ENCODE results near the gene TIMM10. TPM values are rescaled to one million over a fixed set of nuclear protein-coding genes. Genes with fewer than 3 reads are reported as not detected.
A peak's percentile ranks its signal among the peaks of the same experiment; 100 is the strongest.

TIMM10 gene
- total RNA-seq, 3 donors from 2014 or later: 25.5 to 50.1 (median 49.9) TPM

DNA sequence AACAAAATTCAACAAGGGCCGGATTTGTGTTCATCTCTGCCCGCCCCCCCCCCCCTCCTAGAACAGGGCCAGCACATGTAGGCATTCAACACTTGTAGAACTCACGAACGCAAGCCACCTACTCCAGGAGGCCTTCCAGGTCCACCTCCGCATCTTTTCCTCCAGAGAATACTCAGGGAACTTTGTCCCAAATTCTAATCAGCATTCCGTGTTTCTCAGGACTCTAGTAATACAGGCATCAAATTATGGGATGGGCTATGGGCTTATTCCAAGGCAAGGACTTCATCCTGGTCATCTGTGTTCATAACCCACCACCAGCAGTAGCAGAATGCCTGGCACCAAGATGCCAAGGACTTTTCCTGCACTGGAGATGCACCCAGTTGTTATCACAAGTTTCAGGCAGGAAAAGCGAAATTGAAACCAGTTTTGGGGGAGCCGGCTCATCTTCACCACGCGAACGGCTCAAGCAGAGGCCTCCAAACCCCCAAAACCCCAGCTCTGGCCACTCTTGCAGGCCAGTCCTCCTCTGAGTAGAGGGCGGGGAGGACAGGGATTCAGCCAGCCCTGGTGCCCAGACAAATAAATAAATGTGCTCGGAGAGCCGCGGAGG, 36.5 kb upstream of the TIMM10 start:
- peak; percentile 30 for ATAC-seq
- DNase-seq: peak in 1 of 3 donors; percentile 41
- Histone ChIP-seq H3K4me3 (peak overlapping the region; percentile 63), H3K36me3 (ENCODE audit: low read depth) (no peaks in the 10 kb centered on the region), H3K9me3 (no peaks in the 10 kb centered on the region), H3K4me1 (ENCODE audit: low read depth) (peaks cover 10% of the 10 kb centered on the region)
- TF ChIP-seq, protein P1, sequence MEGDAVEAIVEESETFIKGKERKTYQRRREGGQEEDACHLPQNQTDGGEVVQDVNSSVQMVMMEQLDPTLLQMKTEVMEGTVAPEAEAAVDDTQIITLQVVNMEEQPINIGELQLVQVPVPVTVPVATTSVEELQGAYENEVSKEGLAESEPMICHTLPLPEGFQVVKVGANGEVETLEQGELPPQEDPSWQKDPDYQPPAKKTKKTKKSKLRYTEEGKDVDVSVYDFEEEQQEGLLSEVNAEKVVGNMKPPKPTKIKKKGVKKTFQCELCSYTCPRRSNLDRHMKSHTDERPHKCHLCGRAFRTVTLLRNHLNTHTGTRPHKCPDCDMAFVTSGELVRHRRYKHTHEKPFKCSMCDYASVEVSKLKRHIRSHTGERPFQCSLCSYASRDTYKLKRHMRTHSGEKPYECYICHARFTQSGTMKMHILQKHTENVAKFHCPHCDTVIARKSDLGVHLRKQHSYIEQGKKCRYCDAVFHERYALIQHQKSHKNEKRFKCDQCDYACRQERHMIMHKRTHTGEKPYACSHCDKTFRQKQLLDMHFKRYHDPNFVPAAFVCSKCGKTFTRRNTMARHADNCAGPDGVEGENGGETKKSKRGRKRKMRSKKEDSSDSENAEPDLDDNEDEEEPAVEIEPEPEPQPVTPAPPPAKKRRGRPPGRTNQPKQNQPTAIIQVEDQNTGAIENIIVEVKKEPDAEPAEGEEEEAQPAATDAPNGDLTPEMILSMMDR (IDR thresholded peaks at IDR 0.05): no peak
- intact Hi-C loops (cut with DNase I, micrococcal nuclease): loop anchor here in 1 of 2 donors (5.0 kb wide), 1 partner anchor 75 kb away; no protein-coding TSS in a partner anchor

DNA sequence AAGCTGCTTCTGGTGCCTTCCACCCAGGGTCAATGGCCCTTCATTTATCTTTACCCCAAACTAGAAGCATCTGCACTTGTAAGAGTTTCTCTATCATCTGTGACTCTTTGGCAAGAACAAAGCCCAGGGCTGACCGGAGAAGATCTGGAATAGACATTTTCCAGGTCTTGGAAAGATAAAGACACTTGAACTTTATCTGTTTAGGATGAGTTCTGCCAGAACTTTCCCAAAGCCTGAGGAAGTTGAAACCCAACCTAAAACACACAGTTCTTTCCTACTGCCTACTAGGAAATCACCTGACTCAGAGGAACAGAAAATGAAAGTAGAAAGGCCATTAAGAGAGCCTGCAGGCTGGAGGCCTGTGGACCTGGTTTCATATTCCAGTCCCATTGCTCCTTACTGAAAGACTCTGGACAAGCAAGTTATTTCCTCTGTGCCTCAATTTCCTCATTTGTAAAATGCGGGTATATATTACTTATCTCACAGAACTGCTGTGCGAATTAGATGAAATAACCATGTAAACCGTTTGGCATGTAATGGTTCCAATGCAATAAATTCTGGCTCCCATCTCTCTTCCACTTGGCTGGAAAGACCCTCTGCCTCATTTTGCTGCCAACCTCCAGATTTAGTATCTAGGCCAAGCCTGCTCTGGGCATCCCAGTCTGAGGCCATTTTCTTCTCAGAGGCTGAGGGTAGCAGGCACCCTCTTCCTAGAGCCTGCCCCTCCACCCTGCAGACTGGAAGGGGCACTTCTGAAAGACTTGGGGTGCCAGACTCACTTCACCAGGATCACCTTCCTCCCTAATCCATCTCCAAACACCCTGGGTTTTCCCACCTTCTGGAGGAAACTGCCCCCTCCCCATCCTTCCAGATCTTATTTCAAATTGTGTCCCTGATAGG, 35.7 kb upstream of the TIMM10 start:
- Histone ChIP-seq H3K9me3 (no peaks in the 10 kb centered on the region), H3K36me3 (ENCODE audit: low read depth) (no peaks in the 10 kb centered on the region), H3K4me3 (no peak overlapping the region), H3K4me1 (ENCODE audit: low read depth) (peaks cover 10% of the 10 kb centered on the region)
- TF ChIP-seq, protein P1 (IDR thresholded peaks at IDR 0.05): no peak
- intact Hi-C loops (cut with DNase I, micrococcal nuclease): loop anchor here in 1 of 2 donors (5.0 kb wide), 1 partner anchor 76 kb away; no protein-coding TSS in a partner anchor
- DNase-seq (peak in 2 of 3 donors; percentile 30 to 61), ATAC-seq (peak; percentile 75)

DNA sequence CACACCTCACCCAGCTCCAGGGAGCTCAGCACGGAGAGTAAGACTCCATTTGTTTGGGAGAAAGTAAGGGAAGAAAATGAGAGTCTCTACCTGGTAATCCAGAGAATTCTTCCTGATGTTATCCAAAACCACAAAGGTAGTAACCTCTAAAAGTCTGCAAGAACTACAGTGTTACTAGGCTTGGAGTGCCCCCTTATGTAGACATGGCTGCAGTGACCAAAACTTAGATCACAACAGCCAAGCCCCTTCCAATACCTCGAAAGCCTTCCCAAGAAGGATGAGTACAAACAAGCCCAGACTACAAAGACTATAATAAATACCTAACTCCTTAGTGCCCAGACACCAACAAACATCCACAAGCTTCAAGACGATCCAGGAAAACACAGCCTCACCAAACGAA, 32.0 kb upstream of the TIMM10 start:
- DNase-seq: no peak

DNA sequence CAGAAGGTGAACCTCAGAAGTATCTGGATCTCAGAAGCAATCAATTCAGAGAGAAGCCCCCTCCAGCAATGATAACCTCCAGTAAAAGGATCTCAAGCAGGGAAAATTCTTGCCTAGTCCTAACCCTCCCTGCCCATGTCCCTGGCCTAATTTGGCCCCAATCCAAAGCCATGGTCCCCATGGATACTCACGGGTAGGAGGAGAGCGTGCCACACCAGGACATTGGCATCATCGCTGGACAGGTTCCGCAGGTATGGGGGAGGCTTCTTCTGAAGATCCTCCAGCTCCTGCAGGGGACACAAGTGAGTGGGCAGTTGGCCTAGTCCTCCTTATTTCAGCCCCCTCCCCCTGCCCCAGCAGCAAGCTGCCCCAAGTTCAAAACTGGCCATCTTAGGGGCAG, 29.6 kb upstream of the TIMM10 start:
- intact Hi-C loops (cut with DNase I, micrococcal nuclease): no loop called here
- no peak for DNase-seq
- TF ChIP-seq, protein P1 (IDR thresholded peaks at IDR 0.05): no peak
- Histone ChIP-seq H3K4me3 (no peak overlapping the region), H3K36me3 (ENCODE audit: low read depth) (no peaks in the 10 kb centered on the region), H3K4me1 (ENCODE audit: low read depth) (no peaks in the 10 kb centered on the region), H3K9me3 (no peaks in the 10 kb centered on the region)
- ATAC-seq: no peak

More for the DNA sequence above, 32.0 kb upstream of the TIMM10 start:
- Histone ChIP-seq H3K4me1 (ENCODE audit: low read depth) (peaks cover 10% of the 10 kb centered on the region), H3K9me3 (no peaks in the 10 kb centered on the region), H3K4me3 (no peak overlapping the region), H3K36me3 (ENCODE audit: low read depth) (no peaks in the 10 kb centered on the region)
- intact Hi-C loops (cut with DNase I, micrococcal nuclease): no loop called here
- no peak for ATAC-seq
- TF ChIP-seq, protein P1 (IDR thresholded peaks at IDR 0.05): no peak

DNA sequence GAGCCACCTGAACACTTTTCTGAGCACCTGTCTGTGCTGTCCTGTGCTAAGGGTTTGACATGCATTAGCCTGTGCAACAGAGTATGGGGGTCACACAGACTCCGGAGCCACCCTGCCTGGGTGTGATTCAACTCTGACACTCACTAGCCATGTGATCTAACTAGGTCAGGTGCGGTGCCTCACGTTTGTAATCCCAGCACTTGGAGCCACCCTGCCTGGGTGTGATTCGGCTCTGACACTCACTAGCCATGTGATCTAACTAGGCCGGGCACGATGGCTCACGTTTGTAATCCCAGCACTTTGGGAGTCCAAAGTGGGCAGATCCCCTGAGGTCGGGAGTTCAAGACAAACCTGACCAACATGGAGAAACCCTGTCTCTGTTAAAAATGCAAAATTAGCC, 25.5 kb upstream of the TIMM10 start:
- ATAC-seq (no peak), DNase-seq (no peak)
- TF ChIP-seq, protein P1 (IDR thresholded peaks at IDR 0.05): no peak
- Histone ChIP-seq H3K9me3 (no peaks in the 10 kb centered on the region), H3K4me1 (ENCODE audit: low read depth) (no peaks in the 10 kb centered on the region), H3K4me3 (no peak overlapping the region), H3K36me3 (ENCODE audit: low read depth) (no peaks in the 10 kb centered on the region)
- intact Hi-C loops (cut with DNase I, micrococcal nuclease): no loop called here
